LHCN-M2 (cell line): ENCODE results near the gene LCN9. TPM values are rescaled to one million over a fixed set of nuclear protein-coding genes. Genes with fewer than 3 reads are reported as not detected.
"Not testable (repeated sequence)": the region's sequence is repeated elsewhere in the genome, so short reads cannot be mapped to it uniquely, and the experiment has no call there.

Experiments
- DNase-seq: peaks from one replicate; pipeline ENCODE4 v3.0.0-alpha.2; 2012; ENCODE audit warnings: low read depth
- total RNA-seq: library from RNA; depleted of rRNA; stranded (reverse); fragments of >200 nt; gene quantifications from 2 replicates; pipeline ENCODE4 v1.2.3, GENCODE V29; 2014

The LCN9 gene
- total RNA-seq, 1 experiment from 2014 or later, result not detected

GRCh38 chr9:135670721-135671590 lies 7.8 kb downstream of the LCN9 start:
- no peak for DNase-seq

GRCh38 chr9:135671591-135672041 lies 8.5 kb downstream of the LCN9 start:
- no peak for DNase-seq

GRCh38 chr9:135672786-135673185 lies 9.7 kb downstream of the LCN9 start:
- DNase-seq, result not testable (repeated sequence)

GRCh38 chr9:135673941-135674340 lies 10.8 kb downstream of the LCN9 start:
- DNase-seq, result no peak

GRCh38 chr9:135674977-135675376 lies 11.9 kb downstream of the LCN9 start:
- no peak for DNase-seq

GRCh38 chr9:135676891-135677290 lies 13.8 kb downstream of the LCN9 start:
- DNase-seq, result no peak

GRCh38 chr9:135677641-135678168 lies 14.6 kb downstream of the LCN9 start:
- DNase-seq, result no peak

- DNase-seq, result no peak
Observed at GRCh38 chr9:135678236-135679017, 15.3 kb downstream of the LCN9 start.

- no peak for DNase-seq
Observed at GRCh38 chr9:135680056-135680455, 16.9 kb downstream of the LCN9 start.

GRCh38 chr9:135681161-135681560 lies 18.1 kb downstream of the LCN9 start:
- no peak for DNase-seq

- DNase-seq, result no peak
Observed at GRCh38 chr9:135683401-135684034, 20.4 kb downstream of the LCN9 start.

- DNase-seq, result no peak
Observed at GRCh38 chr9:135684691-135685090, 21.6 kb downstream of the LCN9 start.

- no peak for DNase-seq
Observed at GRCh38 chr9:135687216-135687615, 24.1 kb downstream of the LCN9 start.

GRCh38 chr9:135689011-135689410 lies 25.9 kb downstream of the LCN9 start:
- DNase-seq, result no peak

- no peak for DNase-seq
Observed at GRCh38 chr9:135690836-135691570, 27.9 kb downstream of the LCN9 start.

GRCh38 chr9:135692410-135692809 lies 29.3 kb downstream of the LCN9 start:
- no peak for DNase-seq

GRCh38 chr9:135693265-135693664 lies 30.2 kb downstream of the LCN9 start:
- no peak for DNase-seq

GRCh38 chr9:135693771-135694170 lies 30.7 kb downstream of the LCN9 start:
- DNase-seq, result no peak

GRCh38 chr9:135694414-135694813 lies 31.3 kb downstream of the LCN9 start:
- no peak for DNase-seq

- no peak for DNase-seq
Observed at GRCh38 chr9:135695036-135695435, 31.9 kb downstream of the LCN9 start.

- DNase-seq, result no peak
Observed at GRCh38 chr9:135695642-135696041, 32.5 kb downstream of the LCN9 start.
